Esophagus squamous epithelium (tissue), 5 donors: ENCODE data around the gene RERG. TPM values are rescaled to one million over a fixed set of nuclear protein-coding genes. Genes with fewer than 3 reads are reported as not detected.

Experiments used
- DNase-seq: peaks from one replicate; lab custom pipeline; 2025; lab: John Stamatoyannopoulos, UW
- H3K27ac ChIP-seq, 4 donors: fragments of 200-600 bp; sonication (generic); one replicate each; pipeline ENCODE4 v1.5.1; 2016 to 2019; ENCODE audit warnings: mild to moderate bottlenecking in 1 of 4
- H3K27me3 ChIP-seq, 4 donors: fragments of 200-600 bp; sonication (generic); 1 replicate in 3 of 4; 2 replicates in 1 of 4; pipeline versions ENCODE4 v1.5.1 to v1.6.0; 2017 to 2021; ENCODE audit warnings: antibody characterized with exemption in 1 of 4
- H3K36me3 ChIP-seq, 3 donors: fragments of 200-600 bp; sonication (generic); one replicate each; pipeline ENCODE4 v1.5.1; 2016 to 2019
- H3K4me1 ChIP-seq, 3 donors: fragments of 200-600 bp; sonication (generic); one replicate each; pipeline ENCODE4 v1.5.1; 2017 to 2019
- H3K4me3 ChIP-seq, 4 donors: fragments of 200-600 bp; sonication (generic); 1 replicate in 3 of 4; 2 replicates in 1 of 4; pipeline ENCODE4 v1.5.1; 2016 to 2019; ENCODE audit warnings: mild to moderate bottlenecking in 2 of 4, moderate library complexity in 1 of 4
- H3K9me3 ChIP-seq, 3 donors: fragments of 200-600 bp; sonication (generic); one replicate each; pipeline ENCODE4 v1.5.1; 2016 to 2019
- CTCF ChIP-seq, 6 experiments: fragments of 450-650 bp in 4 of 6; fragments of 200-600 bp in 2 of 6; sonication (generic) in 2 of 6; IDR thresholded peaks; one replicate each; pipeline ENCODE4 v1.5.1; 2016 to 2019; ENCODE audit warnings: antibody characterized with exemption in 6 of 6, mild to moderate bottlenecking in 4 of 6, moderate library complexity in 4 of 6
- POLR2A ChIP-seq, 4 donors: fragments of 450-650 bp; IDR thresholded peaks; one replicate each; pipeline ENCODE4 v1.6.1; 2017; ENCODE audit warnings: antibody characterized with exemption in 4 of 4, mild to moderate bottlenecking in 4 of 4, moderate library complexity in 3 of 4
- WGBS, 2 donors: methylation state at CpG; one replicate each; pipeline ENCODE4 v1.1.5; 2018; 5-methylcytosine and 5-hydroxymethylcytosine counted together
- intact Hi-C: fragments of 100-400 bp; cut with DNase I; formaldehyde crosslinking; loops from one replicate; pipeline ENCODE4 v1.15.0; 2022
- total RNA-seq, 4 donors: library from RNA; depleted of rRNA; stranded (reverse); fragments of >200 nt; gene quantifications; one replicate each; pipeline ENCODE4 v1.1.0, GENCODE V29; 2016
- donor health status: DM: yes; HTN: yes; CAD: no.

RERG gene
- total RNA-seq, 4 donors from 2014 or later, result 1.4 to 15.1 (median 7.0) TPM

- intact Hi-C loops, result no loop called here
- no peaks in the 10 kb centered on the region for H3K4me1 ChIP-seq
- TF ChIP-seq CTCF (IDR thresholded peaks at IDR 0.05) (no peak), POLR2A (IDR thresholded peaks at IDR 0.05) (no peak)
- H3K4me3 ChIP-seq, result no peak overlapping the region
- no peaks in the 10 kb centered on the region for H3K36me3 ChIP-seq
- H3K9me3 ChIP-seq, result no peaks in the 10 kb centered on the region
- no peak for DNase-seq
- no peaks in the 10 kb centered on the region for H3K27me3 ChIP-seq
- no peak overlapping the region for H3K27ac ChIP-seq
Measured at GRCh38 chr12:15265875-15266274, 44.7 kb upstream of the RERG start.

DNA sequence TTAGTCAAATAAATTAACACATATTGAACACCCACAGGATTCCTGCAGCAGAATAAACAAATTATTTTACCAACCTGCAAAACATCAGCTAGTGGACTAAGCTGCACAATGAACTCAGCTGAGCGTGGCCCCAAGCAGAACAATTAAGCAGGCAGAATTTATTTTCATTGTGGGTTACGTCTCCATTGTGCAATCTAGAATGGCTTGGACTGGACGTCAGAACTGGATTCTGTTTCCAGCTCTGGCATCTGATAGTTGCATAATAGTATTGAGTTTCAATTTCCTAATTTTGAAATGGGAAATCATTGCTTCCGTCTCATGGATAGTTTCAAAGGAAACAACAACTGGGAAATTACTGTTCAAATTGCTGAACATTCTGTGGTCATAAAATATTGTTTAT, 35.5 kb upstream of the RERG start:
- intact Hi-C loops, result no loop called here
- no peak for DNase-seq

GRCh38 chr12:15253990-15254389, 32.8 kb upstream of the RERG start:
- H3K9me3 ChIP-seq, result no peaks in the 10 kb centered on the region
- no peak overlapping the region for H3K4me3 ChIP-seq
- no peak overlapping the region for H3K27ac ChIP-seq
- intact Hi-C loops, result no loop called here
- DNase-seq, result no peak
- no peaks in the 10 kb centered on the region for H3K4me1 ChIP-seq
- H3K27me3 ChIP-seq, result peaks cover 0 to 8% (median 0%) of the 10 kb centered on the region in 4 donors
- TF ChIP-seq CTCF (IDR thresholded peaks at IDR 0.05) (no peak), POLR2A (IDR thresholded peaks at IDR 0.05) (no peak)
- H3K36me3 ChIP-seq, result no peaks in the 10 kb centered on the region
- WGBS, 2 donors, result 11 to 64% methylated on average over 1 of the region's 1 CpG

More for the DNA sequence above, 35.5 kb upstream of the RERG start:
- Histone ChIP-seq H3K27me3 (peaks cover 0 to 8% (median 0%) of the 10 kb centered on the region in 4 donors), H3K27ac (peak overlapping the region in 2 of 4 donors; percentile 29 to 32), H3K4me1 (no peaks in the 10 kb centered on the region), H3K4me3 (no peak overlapping the region), H3K9me3 (no peaks in the 10 kb centered on the region), H3K36me3 (no peaks in the 10 kb centered on the region)
- WGBS, 2 donors, result 37 to 41% methylated on average over 4 of the region's 4 CpGs
- TF ChIP-seq CTCF (IDR thresholded peaks at IDR 0.05) (no peak), POLR2A (IDR thresholded peaks at IDR 0.05) (no peak)

DNA sequence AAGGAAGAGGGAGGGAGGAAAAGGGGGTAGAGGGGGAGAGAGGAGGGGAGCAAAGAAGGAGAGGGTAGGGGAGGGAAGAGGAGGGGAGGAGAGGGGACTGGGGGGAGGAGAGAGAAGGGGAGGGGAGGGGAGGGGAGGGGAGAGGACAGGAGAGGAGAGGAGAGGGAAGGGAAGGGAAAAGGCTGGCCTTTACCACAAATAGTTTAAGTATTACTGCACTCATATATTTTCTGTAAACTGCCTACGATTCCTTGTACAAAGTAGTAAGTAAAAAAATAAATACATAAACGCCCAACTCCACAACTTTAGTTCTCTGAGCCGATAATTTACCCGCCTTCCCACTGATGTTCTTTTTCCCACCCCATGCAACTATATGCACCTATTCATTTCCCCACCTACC, 23.7 kb upstream of the RERG start:
- peaks cover 0 to 39% (median 0%) of the 10 kb centered on the region in 4 donors for H3K27me3 ChIP-seq
- H3K9me3 ChIP-seq, result no peaks in the 10 kb centered on the region
- intact Hi-C loops, result no loop called here
- no peak for TF ChIP-seq POLR2A (IDR thresholded peaks at IDR 0.05)
- TF ChIP-seq CTCF (IDR thresholded peaks at IDR 0.05), result no peak
- no peak overlapping the region for H3K27ac ChIP-seq
- no peaks in the 10 kb centered on the region for H3K36me3 ChIP-seq
- H3K4me3 ChIP-seq, result no peak overlapping the region
- DNase-seq, result no peak
- no peaks in the 10 kb centered on the region for H3K4me1 ChIP-seq
- 80 to 81% methylated on average over 4 of the region's 4 CpGs for WGBS, 2 donors

- TF ChIP-seq CTCF (IDR thresholded peaks at IDR 0.05) (no peak), POLR2A (IDR thresholded peaks at IDR 0.05) (no peak)
- intact Hi-C loops, result no loop called here
- Histone ChIP-seq H3K4me1 (no peaks in the 10 kb centered on the region), H3K4me3 (no peak overlapping the region), H3K9me3 (no peaks in the 10 kb centered on the region), H3K27ac (no peak overlapping the region), H3K36me3 (no peaks in the 10 kb centered on the region), H3K27me3 (peaks cover 0 to 39% (median 0%) of the 10 kb centered on the region in 4 donors)
- no peak for DNase-seq
- 16 to 23% methylated on average over 2 of the region's 2 CpGs for WGBS, 2 donors
Measured at GRCh38 chr12:15244341-15244740, 23.1 kb upstream of the RERG start.
